Breast epithelium (tissue), 3 donors: ENCODE measurements around the gene COBLL1.

Experiments used
- POLR2AphosphoS5 ChIP-seq, 3 donors: sonication (generic); formaldehyde crosslinking; IDR thresholded peaks; one replicate each; pipeline ENCODE4 v1.6.1; 2017; ENCODE audit warnings: antibody characterized with exemption in 3 of 3
- TF ChIP-seq, protein P1 (sequence below), 3 donors: fragments of 450-650 bp; IDR thresholded peaks; one replicate each; pipeline ENCODE4 v1.5.1; 2016 to 2017; ENCODE audit warnings: antibody characterized with exemption in 3 of 3, mild to moderate bottlenecking in 3 of 3, moderate library complexity in 3 of 3

GRCh38 chr2:164811819-164812218 lies 29.8 kb downstream of the COBLL1 start:
- TF ChIP-seq, protein P1, sequence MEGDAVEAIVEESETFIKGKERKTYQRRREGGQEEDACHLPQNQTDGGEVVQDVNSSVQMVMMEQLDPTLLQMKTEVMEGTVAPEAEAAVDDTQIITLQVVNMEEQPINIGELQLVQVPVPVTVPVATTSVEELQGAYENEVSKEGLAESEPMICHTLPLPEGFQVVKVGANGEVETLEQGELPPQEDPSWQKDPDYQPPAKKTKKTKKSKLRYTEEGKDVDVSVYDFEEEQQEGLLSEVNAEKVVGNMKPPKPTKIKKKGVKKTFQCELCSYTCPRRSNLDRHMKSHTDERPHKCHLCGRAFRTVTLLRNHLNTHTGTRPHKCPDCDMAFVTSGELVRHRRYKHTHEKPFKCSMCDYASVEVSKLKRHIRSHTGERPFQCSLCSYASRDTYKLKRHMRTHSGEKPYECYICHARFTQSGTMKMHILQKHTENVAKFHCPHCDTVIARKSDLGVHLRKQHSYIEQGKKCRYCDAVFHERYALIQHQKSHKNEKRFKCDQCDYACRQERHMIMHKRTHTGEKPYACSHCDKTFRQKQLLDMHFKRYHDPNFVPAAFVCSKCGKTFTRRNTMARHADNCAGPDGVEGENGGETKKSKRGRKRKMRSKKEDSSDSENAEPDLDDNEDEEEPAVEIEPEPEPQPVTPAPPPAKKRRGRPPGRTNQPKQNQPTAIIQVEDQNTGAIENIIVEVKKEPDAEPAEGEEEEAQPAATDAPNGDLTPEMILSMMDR (IDR thresholded peaks at IDR 0.05) = no peak
- no peak for TF ChIP-seq POLR2AphosphoS5 (IDR thresholded peaks at IDR 0.05)
